Endodermal cell (in vitro differentiated cells): ENCODE measurements around the gene BCAR1. TPM values are rescaled to one million over a fixed set of nuclear protein-coding genes. Genes with fewer than 3 reads are reported as not detected.

Source experiments
- DNase-seq: peaks from one replicate; pipeline ENCODE4 v3.0.0-alpha.2; 2017
- H3K27ac ChIP-seq: 2 replicates; pipeline ENCODE4 v1.5.1; 2013; ENCODE audit warnings: mild to moderate bottlenecking, low read depth, low read length, moderate library complexity
- H3K27me3 ChIP-seq: 2 replicates; pipeline ENCODE4 v1.6.1; 2013; ENCODE audit warnings: mild to moderate bottlenecking, low read length, moderate library complexity; ENCODE audit not compliant: insufficient read depth, control insufficient read depth, poor library complexity, severe bottlenecking
- H3K36me3 ChIP-seq: 2 replicates; pipeline ENCODE4 v1.7.0; 2013; ENCODE audit warnings: mild to moderate bottlenecking, low read length, moderate library complexity; ENCODE audit not compliant: control insufficient read depth, insufficient read depth
- H3K4me1 ChIP-seq: one replicate; pipeline ENCODE4 v1.7.0; 2013; ENCODE audit warnings: low read length; ENCODE audit not compliant: control insufficient read depth, insufficient read depth
- H3K4me3 ChIP-seq: 2 replicates; pipeline ENCODE4 v1.5.1; 2013; ENCODE audit warnings: mild to moderate bottlenecking, low read length, moderate library complexity
- H3K9ac ChIP-seq: 2 replicates; pipeline ENCODE4 v1.6.1; 2013; ENCODE audit warnings: mild to moderate bottlenecking, low read length, moderate library complexity; ENCODE audit not compliant: poor library complexity, severe bottlenecking; ENCODE audit errors: extremely low read depth
- H3K9me3 ChIP-seq: 2 replicates; pipeline ENCODE4 v1.6.1; 2013; ENCODE audit warnings: mild to moderate bottlenecking, low read length, moderate library complexity; ENCODE audit not compliant: control insufficient read depth
- H3K27ac Mint-ChIP-seq: 2 replicates; pipeline ENCODE4 v1.8.0; 2020; ENCODE audit warnings: mixed read lengths
- H3K27me3 Mint-ChIP-seq: 2 replicates; pipeline ENCODE4 v1.8.0; 2021; ENCODE audit warnings: mild to moderate bottlenecking, mixed read lengths; ENCODE audit not compliant: insufficient read depth
- H3K36me3 Mint-ChIP-seq: 2 replicates; pipeline ENCODE4 v1.8.0; 2020; ENCODE audit warnings: low read depth, mixed read lengths
- H3K4me1 Mint-ChIP-seq: 2 replicates; pipeline ENCODE4 v1.8.0; 2020; ENCODE audit warnings: mixed read lengths
- H3K4me3 Mint-ChIP-seq: 2 replicates; pipeline ENCODE4 v1.8.0; 2020; ENCODE audit warnings: mild to moderate bottlenecking, moderate library complexity, mixed read lengths
- H3K9me3 Mint-ChIP-seq: 2 replicates; pipeline ENCODE4 v1.8.0; 2020; ENCODE audit warnings: mild to moderate bottlenecking, mixed read lengths
- CTCF ChIP-seq: fragments of 200-600 bp; sonication (generic); conservative IDR thresholded peaks from 2 replicates; pipeline ENCODE4 v1.5.0; 2021; ENCODE audit warnings: antibody characterized with exemption, mild to moderate bottlenecking
- WGBS, 2 experiments: methylation state at CpG; one replicate each; pipeline versions ENCODE4 v1.1.5 to v1.1.7; 2013; ENCODE audit warnings: missing lambda C conversion rate in 2 of 2, mixed read lengths in 1 of 2; ENCODE audit not compliant: insufficient coverage in 1 of 2, insufficient read length in 1 of 2; 5-methylcytosine and 5-hydroxymethylcytosine counted together
- total RNA-seq, 2 donors: library from RNA; stranded (reverse); fragmentation: NEBNext Ultra II Directional in 1 of 2; extraction: Animal tissue kit (Norgen Biotek cat#: 25700) in 1 of 2; gene quantifications; 2 replicates in 1 of 2; 3 replicates in 1 of 2; pipeline ENCODE4 v1.2.1, GENCODE V29; 2021

BCAR1 gene
- total RNA-seq, 2 donors from 2014 or later, result 56.2 to 74.3 TPM

- DNase-seq, result no peak
- 94 to 96% methylated on average over 2 to 4 of the region's 4 CpGs for WGBS, 2 experiments
- Histone ChIP-seq H3K4me1 (peaks cover 6% of the 10 kb centered on the region), H3K4me3 (no peak overlapping the region), H3K36me3 (no peaks in the 10 kb centered on the region), H3K9me3 (no peaks in the 10 kb centered on the region), H3K27ac (no peak overlapping the region), H3K9ac (no peak overlapping the region), H3K27me3 (peaks cover 16% of the 10 kb centered on the region)
- peaks cover 30% of the 10 kb centered on the region for H3K27me3 Mint-ChIP-seq
- no peak for TF ChIP-seq CTCF
- H3K27ac Mint-ChIP-seq, result no peak overlapping the region
- H3K36me3 Mint-ChIP-seq, result no peaks in the 10 kb centered on the region
- H3K4me3 Mint-ChIP-seq, result no peak overlapping the region
- peaks cover 17% of the 10 kb centered on the region for H3K4me1 Mint-ChIP-seq
- H3K9me3 Mint-ChIP-seq, result no peaks in the 10 kb centered on the region
Measured at GRCh38 chr16:75193265-75193650, 58.2 kb downstream of the BCAR1 start.

GRCh38 chr16:75192606-75193264 is 58.7 kb downstream of the BCAR1 start:
- H3K27me3 ChIP-seq, result peaks cover 16% of the 10 kb centered on the region

GRCh38 chr16:75189638-75190245 is 61.7 kb downstream of the BCAR1 start:
- H3K9me3 ChIP-seq, result no peaks in the 10 kb centered on the region
- no peak for TF ChIP-seq CTCF
- Mint-ChIP-seq H3K36me3 (no peaks in the 10 kb centered on the region), H3K4me3 (no peak overlapping the region), H3K9me3 (peaks cover 5% of the 10 kb centered on the region), H3K27ac (no peak overlapping the region), H3K4me1 (no peaks in the 10 kb centered on the region), H3K27me3 (peaks cover 15% of the 10 kb centered on the region)
- no peak for DNase-seq
- no peaks in the 10 kb centered on the region for H3K27me3 ChIP-seq
- H3K4me3 ChIP-seq, result no peak overlapping the region
- H3K27ac ChIP-seq, result no peak overlapping the region
- WGBS, 2 experiments, result 85 to 89% methylated on average over 8 of the region's 8 CpGs
- H3K36me3 ChIP-seq, result no peaks in the 10 kb centered on the region
- no peaks in the 10 kb centered on the region for H3K4me1 ChIP-seq
- no peak overlapping the region for H3K9ac ChIP-seq

More at GRCh38 chr16:75192606-75193264, 58.7 kb downstream of the BCAR1 start:
- 94 to 99% methylated on average over 21 of the region's 21 CpGs for WGBS, 2 experiments
- H3K27ac Mint-ChIP-seq, result no peak overlapping the region
- no peaks in the 10 kb centered on the region for H3K36me3 Mint-ChIP-seq
- H3K9me3 ChIP-seq, result no peaks in the 10 kb centered on the region
- H3K27ac ChIP-seq, result no peak overlapping the region
- H3K4me3 Mint-ChIP-seq, result no peak overlapping the region
- no peaks in the 10 kb centered on the region for H3K36me3 ChIP-seq
- peaks cover 14% of the 10 kb centered on the region for H3K4me1 Mint-ChIP-seq
- peaks cover 6% of the 10 kb centered on the region for H3K4me1 ChIP-seq
- H3K4me3 ChIP-seq, result no peak overlapping the region
- no peak for DNase-seq
- no peaks in the 10 kb centered on the region for H3K9me3 Mint-ChIP-seq
- no peak overlapping the region for H3K9ac ChIP-seq
- peaks cover 30% of the 10 kb centered on the region for H3K27me3 Mint-ChIP-seq
- no peak for TF ChIP-seq CTCF
